NCI-H1417 (cell line): ENCODE measurements around the gene AQP3.
"Not testable (repeated sequence)": the region's sequence is repeated elsewhere in the genome, so short reads cannot be mapped to it uniquely, and the experiment has no call there.

Experiments
- DNase-seq, 3 experiments: peaks; one replicate each; lab custom pipeline; 2025; lab: John Stamatoyannopoulos, UW

Gene AQP3

GRCh38 chr9:33414889-33415500 is 32.4 kb downstream of the AQP3 start:
- DNase-seq = no peak

DNA sequence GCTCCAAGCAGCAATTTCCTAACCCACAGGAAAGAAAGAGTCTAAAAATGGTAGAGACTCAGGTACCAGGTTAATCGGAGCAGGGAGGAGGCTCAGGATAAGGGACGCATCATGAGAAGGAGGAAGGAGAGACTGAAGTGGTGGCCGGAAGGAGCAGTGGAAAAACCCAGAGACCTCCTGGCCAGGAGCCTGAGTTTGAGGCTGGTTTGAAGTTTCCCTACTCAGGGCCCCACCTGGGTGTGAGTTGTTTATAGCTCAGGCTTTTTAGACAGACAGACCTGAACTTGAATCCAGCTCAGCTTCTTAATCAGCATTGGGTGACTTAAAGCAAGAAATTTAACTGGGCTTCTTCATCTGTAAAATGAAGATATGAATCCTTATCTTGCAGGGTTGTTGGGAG is 33.1 kb downstream of the AQP3 start:
- DNase-seq = no peak

- no peak for DNase-seq
Measured at GRCh38 chr9:33408087-33408486, 39.3 kb downstream of the AQP3 start.

- DNase-seq = no peak
Measured at GRCh38 chr9:33407061-33407460, 40.3 kb downstream of the AQP3 start.

DNA sequence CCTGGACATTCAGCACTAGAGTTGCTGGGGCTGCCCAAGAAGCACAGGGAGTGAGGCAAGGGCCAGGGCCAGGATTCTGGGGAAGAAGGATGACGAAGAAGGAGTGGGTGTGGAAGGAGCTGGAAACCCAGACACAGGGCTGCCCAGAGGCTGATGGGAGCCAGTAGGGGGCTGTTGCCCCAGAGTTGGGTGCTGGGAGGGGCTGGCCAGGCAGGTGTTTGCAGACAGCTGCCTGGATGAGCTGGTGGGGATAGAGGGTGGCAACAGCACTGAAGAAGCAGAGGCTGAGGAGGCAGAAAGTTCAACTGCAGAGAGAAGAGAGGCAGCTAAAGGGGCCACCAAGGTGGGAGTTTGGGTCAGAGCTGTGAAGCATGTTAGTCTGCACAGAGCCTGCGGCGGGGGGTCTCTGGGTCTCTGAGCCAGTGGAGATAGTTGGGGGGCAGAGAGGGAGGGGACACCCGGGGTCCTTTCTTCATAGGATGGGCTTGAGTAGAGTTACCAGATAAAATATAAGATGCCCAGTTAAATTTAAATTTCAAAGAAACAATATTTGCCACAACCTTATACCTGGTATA is 42.5 kb downstream of the AQP3 start:
- DNase-seq = no peak

DNA sequence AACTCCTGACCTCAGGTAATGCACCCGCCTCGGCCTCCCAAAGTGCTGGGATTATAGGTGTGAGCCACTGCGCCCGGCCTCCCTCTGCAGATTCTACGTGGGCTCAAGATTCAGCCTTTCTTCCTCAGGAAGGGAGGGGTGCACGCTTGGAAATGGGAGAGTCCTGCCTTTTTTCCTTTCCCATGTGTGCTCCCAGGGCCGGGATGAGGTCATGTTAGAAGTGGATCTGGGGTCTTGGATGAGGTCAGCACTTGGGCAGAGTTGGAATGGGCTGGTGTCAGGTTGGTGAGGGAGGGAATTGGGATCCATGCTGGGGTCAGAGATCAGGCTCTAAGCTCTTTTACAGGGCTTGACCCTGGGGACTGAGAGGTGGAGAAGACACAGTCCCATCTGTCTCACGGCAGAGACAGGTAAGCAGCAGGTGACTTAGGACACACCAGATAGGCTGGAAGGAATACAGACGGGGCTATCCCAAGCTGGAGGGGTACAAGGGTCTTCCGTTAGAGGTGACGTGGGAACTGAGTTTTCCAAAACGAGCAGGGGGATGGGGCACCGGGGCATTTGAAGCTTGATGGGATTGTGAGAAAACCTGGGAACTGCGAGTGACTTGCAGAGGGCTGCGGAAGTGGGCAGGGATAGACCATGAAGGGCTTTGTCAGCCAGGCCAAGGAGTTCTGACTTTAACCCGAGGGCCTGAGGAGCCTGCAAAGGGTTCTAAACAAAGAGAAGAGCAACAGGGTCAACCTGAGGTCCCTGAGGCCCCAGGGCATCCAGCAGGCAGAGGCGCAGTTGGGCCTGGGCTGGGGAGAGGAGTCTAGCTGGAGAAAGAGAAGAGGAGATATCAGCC is 43.2 kb downstream of the AQP3 start:
- no peak for DNase-seq

GRCh38 chr9:33402371-33402770 is 45.0 kb downstream of the AQP3 start, which contains the start of gene AQP7:
Gene AQP7, minus strand, starts transcription at chr9:33402568. Its CDS starts 1,306 bp downstream, at chr9:33401262.
- not testable (repeated sequence) for DNase-seq

DNA sequence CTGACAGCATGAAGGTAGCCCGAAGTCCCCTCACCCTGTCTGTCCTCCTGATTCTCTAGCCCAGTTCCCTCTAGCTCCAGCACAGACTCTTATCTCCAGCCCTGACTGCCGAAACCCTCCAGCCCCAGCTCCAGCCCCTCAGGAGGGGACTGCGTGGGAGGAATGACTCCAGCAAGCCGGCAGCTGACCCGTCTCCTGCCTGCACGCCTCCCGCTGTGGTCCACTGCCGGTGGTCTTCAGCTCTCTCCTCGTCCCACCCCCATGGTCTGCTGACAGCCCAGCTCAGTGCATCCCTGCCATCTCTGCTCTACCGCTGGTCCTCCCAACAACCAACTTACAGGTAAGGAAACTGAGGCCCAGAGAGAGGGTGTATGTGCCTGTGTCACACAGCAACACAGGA is 45.6 kb downstream of the AQP3 start:
- not testable (repeated sequence) for DNase-seq

DNA sequence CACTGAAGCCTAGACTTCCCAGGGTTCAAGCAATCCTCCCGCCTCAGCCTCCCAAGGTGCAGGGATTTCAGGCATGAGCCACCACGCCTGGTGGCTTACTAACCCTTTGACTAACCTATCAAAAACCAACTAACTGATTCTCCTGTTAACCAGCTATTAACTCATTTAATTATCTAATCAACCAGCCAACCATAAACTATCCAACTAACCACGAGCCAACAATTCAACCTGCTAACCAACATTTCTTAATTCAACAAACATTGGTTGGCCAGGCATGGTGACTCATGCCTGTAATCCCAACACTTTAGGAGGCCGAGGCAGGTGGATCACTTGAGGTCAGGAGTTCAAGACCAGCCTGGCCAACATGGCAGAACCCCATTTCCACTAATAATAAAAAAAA is 48.3 kb downstream of the AQP3 start:
- not testable (repeated sequence) for DNase-seq

GRCh38 chr9:33397801-33398200 is 49.6 kb downstream of the AQP3 start:
- DNase-seq = not testable (repeated sequence)

DNA sequence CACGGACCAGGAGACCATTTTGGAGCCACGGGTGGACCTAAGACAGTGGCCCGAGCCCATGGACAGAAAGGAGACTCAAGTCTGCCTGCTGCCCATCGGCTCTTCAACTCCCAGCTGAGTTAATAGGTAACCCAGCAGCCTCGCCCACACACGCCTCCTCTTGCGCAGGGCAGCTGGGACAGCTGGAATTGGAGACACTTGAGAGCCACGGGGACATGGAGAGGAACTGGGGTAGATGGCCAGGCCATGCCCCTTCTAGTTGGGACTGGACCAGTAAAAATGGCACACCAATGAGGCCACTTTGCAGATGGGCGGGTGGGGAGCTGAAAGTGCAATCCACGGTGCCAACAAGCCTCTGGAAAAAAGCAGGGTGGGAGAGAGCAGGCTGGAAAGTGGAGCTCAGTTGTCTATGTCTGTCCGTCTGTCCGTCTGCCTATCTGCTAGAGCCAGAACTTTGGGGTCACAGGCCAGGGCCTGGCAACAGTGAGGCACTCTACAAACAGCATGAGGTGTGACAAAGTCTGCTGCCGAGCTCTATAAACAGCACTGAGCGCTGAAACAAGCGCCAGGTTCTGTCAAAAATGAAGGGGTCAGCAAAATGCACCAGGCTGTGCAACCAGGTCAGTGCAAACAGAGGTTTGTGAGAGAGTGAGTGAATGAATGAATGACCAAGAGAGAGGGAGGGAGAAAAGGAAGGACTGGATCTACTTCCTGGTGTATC is 52.1 kb downstream of the AQP3 start:
- not testable (repeated sequence) for DNase-seq

DNA sequence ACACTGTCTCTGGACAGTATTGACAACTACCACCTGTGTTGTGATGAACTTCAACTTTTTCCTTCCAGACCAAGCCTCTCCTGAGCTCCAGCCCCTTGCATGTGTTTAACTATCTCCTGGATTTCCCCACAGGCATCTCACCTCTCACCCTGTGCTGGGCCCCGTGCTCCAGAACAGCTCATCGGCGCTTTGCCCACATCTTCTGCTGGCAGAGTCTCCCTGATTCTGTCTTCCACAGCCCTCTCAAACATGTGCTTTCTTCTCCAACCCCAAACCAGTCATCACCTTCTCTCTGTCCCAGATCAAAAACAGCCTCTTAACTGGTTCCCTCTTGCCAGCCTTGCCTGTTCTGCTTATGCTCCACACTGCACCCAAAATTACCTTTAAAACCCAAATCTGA is 53.4 kb downstream of the AQP3 start:
- DNase-seq = not testable (repeated sequence)

DNA sequence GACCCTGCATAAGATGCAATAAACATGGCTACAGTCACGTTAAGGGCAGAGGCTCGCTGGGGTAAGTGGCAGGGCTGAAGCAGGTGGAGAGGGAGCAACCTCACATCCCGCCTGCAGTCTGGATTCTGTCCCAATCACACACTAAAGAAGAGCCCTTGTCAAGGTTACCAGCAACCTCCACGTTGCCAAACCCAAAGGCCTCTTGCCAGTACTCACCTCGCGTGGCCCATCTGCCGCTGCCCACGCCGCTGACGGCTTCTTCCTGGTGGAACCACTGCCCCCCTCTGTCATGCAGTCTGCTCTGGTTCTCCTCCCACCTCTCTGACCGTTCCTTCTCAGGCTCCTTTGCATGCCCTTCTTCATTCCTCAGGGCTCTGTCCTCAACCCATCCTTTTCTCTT is 53.8 kb downstream of the AQP3 start:
- no peak for DNase-seq

- DNase-seq = not testable (repeated sequence)
Measured at GRCh38 chr9:33392591-33393021, 54.8 kb downstream of the AQP3 start.
